Endothelial cell (in vitro differentiated cells): Measurements from ENCODE around the gene TMEFF2. TPM values are rescaled to one million over a fixed set of nuclear protein-coding genes. Genes with fewer than 3 reads are reported as not detected.

ENCODE experiments used
- DNase-seq: peaks from one replicate; pipeline ENCODE4 v3.0.0; 2021; ENCODE audit warnings: low spot score
- H3K27ac Mint-ChIP-seq: one replicate; pipeline ENCODE4 v1.8.0; 2021; ENCODE audit warnings: mixed read lengths, inconsistent platforms; ENCODE audit not compliant: unreplicated experiment
- H3K27me3 Mint-ChIP-seq: one replicate; pipeline ENCODE4 v1.8.0; 2021; ENCODE audit warnings: mild to moderate bottlenecking, moderate library complexity, mixed read lengths, inconsistent platforms; ENCODE audit not compliant: unreplicated experiment
- H3K36me3 Mint-ChIP-seq: one replicate; pipeline ENCODE4 v1.8.0; 2021; ENCODE audit warnings: mild to moderate bottlenecking, low read depth, mixed read lengths, inconsistent platforms; ENCODE audit not compliant: unreplicated experiment
- H3K4me1 Mint-ChIP-seq: one replicate; pipeline ENCODE4 v1.8.0; 2021; ENCODE audit warnings: mild to moderate bottlenecking, mixed read lengths, inconsistent platforms; ENCODE audit not compliant: unreplicated experiment
- H3K4me3 Mint-ChIP-seq: one replicate; pipeline ENCODE4 v1.8.0; 2021; ENCODE audit warnings: mild to moderate bottlenecking, mixed read lengths, inconsistent platforms; ENCODE audit not compliant: unreplicated experiment
- H3K9me3 Mint-ChIP-seq: one replicate; pipeline ENCODE4 v1.8.0; 2021; ENCODE audit warnings: mixed read lengths, inconsistent platforms; ENCODE audit not compliant: unreplicated experiment
- CTCF ChIP-seq: fragments of 200-600 bp; sonication (generic); IDR thresholded peaks from one replicate; pipeline ENCODE4 v1.5.0; 2021; ENCODE audit warnings: antibody characterized with exemption; ENCODE audit not compliant: unreplicated experiment
- total RNA-seq: library from RNA; stranded (reverse); fragmentation: NEBNext Ultra II Directional; extraction: Animal tissue kit (Norgen Biotek cat#: 25700); gene quantifications from one replicate; pipeline ENCODE4 v1.2.1, GENCODE V29; 2021; ENCODE audit not compliant: unreplicated experiment

The TMEFF2 gene
- total RNA-seq, 1 donor from 2014 or later = 0.10 TPM

GRCh38 chr2:192186806-192187205, 7.9 kb downstream of the TMEFF2 start:
- no peaks in the 10 kb centered on the region for H3K27me3 Mint-ChIP-seq
- no peaks in the 10 kb centered on the region for H3K4me1 Mint-ChIP-seq
- DNase-seq = no peak
- H3K9me3 Mint-ChIP-seq = no peaks in the 10 kb centered on the region
- H3K4me3 Mint-ChIP-seq = no peak overlapping the region
- H3K27ac Mint-ChIP-seq = no peak overlapping the region
- TF ChIP-seq CTCF = no peak
- H3K36me3 Mint-ChIP-seq = no peaks in the 10 kb centered on the region

GRCh38 chr2:192184349-192184748, 10.4 kb downstream of the TMEFF2 start:
- H3K27ac Mint-ChIP-seq = no peak overlapping the region
- no peak for TF ChIP-seq CTCF
- no peak overlapping the region for H3K4me3 Mint-ChIP-seq
- H3K36me3 Mint-ChIP-seq = no peaks in the 10 kb centered on the region
- H3K4me1 Mint-ChIP-seq = no peaks in the 10 kb centered on the region
- H3K9me3 Mint-ChIP-seq = no peaks in the 10 kb centered on the region
- H3K27me3 Mint-ChIP-seq = no peaks in the 10 kb centered on the region
- DNase-seq = no peak

DNA sequence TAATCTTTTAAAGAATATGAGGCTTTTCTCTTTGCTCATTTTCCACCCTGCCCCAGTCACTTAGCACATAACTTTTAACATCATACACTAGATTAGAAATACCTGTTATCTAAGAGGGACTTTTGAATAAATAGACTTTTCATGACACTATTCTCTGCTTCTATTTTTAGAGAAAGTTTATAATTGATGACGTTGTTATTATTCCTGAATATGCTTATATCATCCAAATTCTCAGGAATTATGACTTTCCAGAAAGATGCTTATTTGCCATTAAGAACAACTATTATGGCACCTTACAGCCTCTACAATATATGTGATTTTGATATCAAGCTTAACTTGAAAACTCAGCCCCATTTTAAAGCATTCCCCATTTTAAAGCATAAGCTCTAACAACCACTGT, 11.4 kb downstream of the TMEFF2 start:
- no peak overlapping the region for H3K4me3 Mint-ChIP-seq
- no peak for TF ChIP-seq CTCF
- H3K9me3 Mint-ChIP-seq = no peaks in the 10 kb centered on the region
- no peak for DNase-seq
- no peaks in the 10 kb centered on the region for H3K36me3 Mint-ChIP-seq
- H3K27ac Mint-ChIP-seq = no peak overlapping the region
- no peaks in the 10 kb centered on the region for H3K27me3 Mint-ChIP-seq
- H3K4me1 Mint-ChIP-seq = no peaks in the 10 kb centered on the region

DNA sequence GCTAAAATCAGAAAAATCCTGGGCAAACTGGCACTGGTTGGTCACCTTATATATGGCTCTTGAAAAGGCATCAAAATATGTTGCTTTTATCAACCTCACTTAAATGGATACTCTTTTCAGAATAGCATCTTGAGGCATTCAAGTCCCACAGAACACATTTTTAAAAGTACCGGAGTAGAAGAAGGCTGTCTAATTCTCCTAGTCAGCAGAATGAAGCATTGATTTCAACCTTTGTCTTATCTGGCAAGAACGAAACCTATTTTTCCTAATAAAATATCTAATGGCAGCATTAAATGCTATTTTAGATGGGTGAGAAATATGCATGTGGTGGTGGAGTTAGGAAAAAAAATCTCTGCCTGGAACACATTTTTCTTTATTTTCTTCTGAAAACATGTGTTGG, 27.8 kb downstream of the TMEFF2 start:
- DNase-seq = no peak
- H3K27ac Mint-ChIP-seq = no peak overlapping the region
- no peaks in the 10 kb centered on the region for H3K9me3 Mint-ChIP-seq
- TF ChIP-seq CTCF = no peak
- no peaks in the 10 kb centered on the region for H3K4me1 Mint-ChIP-seq
- no peaks in the 10 kb centered on the region for H3K27me3 Mint-ChIP-seq
- no peaks in the 10 kb centered on the region for H3K36me3 Mint-ChIP-seq
- H3K4me3 Mint-ChIP-seq = no peak overlapping the region

GRCh38 chr2:192165842-192166241, 28.9 kb downstream of the TMEFF2 start:
- Mint-ChIP-seq H3K4me1 (peaks cover 5% of the 10 kb centered on the region), H3K9me3 (no peaks in the 10 kb centered on the region), H3K36me3 (no peaks in the 10 kb centered on the region), H3K4me3 (no peak overlapping the region), H3K27me3 (no peaks in the 10 kb centered on the region), H3K27ac (no peak overlapping the region)
- no peak for DNase-seq
- no peak for TF ChIP-seq CTCF
